Astrocyte (in vitro differentiated cells and primary cell): Measurements from ENCODE around the gene DUSP3. TPM values are rescaled to one million over a fixed set of nuclear protein-coding genes. Genes with fewer than 3 reads are reported as not detected.

Source experiments
- DNase-seq: peaks from one replicate; pipeline ENCODE4 v3.0.0-alpha.2; 2010; ENCODE audit warnings: low read depth
- FAIRE-seq: peaks from 2 replicates; lab custom pipeline; 2011; peaks lifted over from hg19 to GRCh38; lab: Jason Lieb, UNC
- H2AFZ ChIP-seq: 2 replicates; pipeline ENCODE4 v1.6.0; 2012; ENCODE audit warnings: low read depth, low read length, inconsistent platforms
- H3K27ac ChIP-seq: 2 replicates; pipeline ENCODE4 v1.5.1; 2011; ENCODE audit warnings: low read depth, low read length, inconsistent platforms
- H3K27me3 ChIP-seq: 2 replicates; pipeline ENCODE4 v1.6.0; 2011; ENCODE audit warnings: low read length, inconsistent platforms; ENCODE audit not compliant: insufficient read depth
- H3K36me3 ChIP-seq: 2 replicates; pipeline ENCODE4 v1.5.1; 2011; ENCODE audit warnings: low read length, inconsistent platforms; ENCODE audit not compliant: insufficient read depth
- H3K4me1 ChIP-seq: 2 replicates; pipeline ENCODE4 v1.5.1; 2011; ENCODE audit warnings: low read length, inconsistent platforms; ENCODE audit not compliant: insufficient read depth
- H3K4me2 ChIP-seq: 2 replicates; pipeline ENCODE4 v1.6.0; 2012; ENCODE audit warnings: low read length, inconsistent platforms
- H3K4me3 ChIP-seq: 2 replicates; pipeline ENCODE4 v1.5.1; 2011; ENCODE audit warnings: low read depth, mild to moderate bottlenecking, low read length, inconsistent platforms; ENCODE audit not compliant: insufficient read depth
- H3K79me2 ChIP-seq: 2 replicates; pipeline ENCODE4 v1.6.0; 2012; ENCODE audit warnings: mild to moderate bottlenecking, low read length, inconsistent platforms; ENCODE audit not compliant: insufficient read depth
- H3K9ac ChIP-seq: 2 replicates; pipeline ENCODE4 v1.6.0; 2012; ENCODE audit warnings: mild to moderate bottlenecking, low read length, inconsistent platforms
- H3K9me3 ChIP-seq: 2 replicates; pipeline ENCODE4 v1.5.1; 2012; ENCODE audit warnings: low read depth, mild to moderate bottlenecking, low read length, inconsistent platforms; ENCODE audit not compliant: insufficient read depth
- H4K20me1 ChIP-seq: 2 replicates; pipeline ENCODE4 v1.6.0; 2012; ENCODE audit warnings: low read length, inconsistent platforms; ENCODE audit not compliant: insufficient read depth
- H3K27ac Mint-ChIP-seq: one replicate; pipeline ENCODE4 v1.8.0; 2021; ENCODE audit warnings: mild to moderate bottlenecking, mixed read lengths; ENCODE audit not compliant: unreplicated experiment
- H3K27me3 Mint-ChIP-seq: one replicate; pipeline ENCODE4 v1.8.0; 2021; ENCODE audit warnings: low read depth, mixed read lengths; ENCODE audit not compliant: unreplicated experiment
- H3K36me3 Mint-ChIP-seq: one replicate; pipeline ENCODE4 v1.8.0; 2021; ENCODE audit warnings: low read depth, mixed read lengths; ENCODE audit not compliant: unreplicated experiment
- H3K4me1 Mint-ChIP-seq: one replicate; pipeline ENCODE4 v1.8.0; 2021; ENCODE audit warnings: low read depth, mixed read lengths; ENCODE audit not compliant: unreplicated experiment
- H3K4me3 Mint-ChIP-seq: one replicate; pipeline ENCODE4 v1.8.0; 2021; ENCODE audit warnings: mild to moderate bottlenecking, moderate library complexity, mixed read lengths; ENCODE audit not compliant: unreplicated experiment
- H3K9me3 Mint-ChIP-seq: one replicate; pipeline ENCODE4 v1.8.0; 2021; ENCODE audit warnings: mild to moderate bottlenecking, mixed read lengths; ENCODE audit not compliant: unreplicated experiment
- EZH2 ChIP-seq: IDR thresholded peaks from 2 replicates; pipeline ENCODE4 v1.6.1; 2012; ENCODE audit warnings: mild to moderate bottlenecking, low read length, inconsistent platforms; ENCODE audit not compliant: insufficient read depth
- total RNA-seq: library from RNA; stranded (reverse); gene quantifications from 2 replicates; pipeline ENCODE4 v1.2.1, GENCODE V29; 2021
- TF ChIP-seq, protein P1 (sequence below): IDR thresholded peaks from 2 replicates; pipeline ENCODE4 v1.5.1; 2011; ENCODE audit warnings: low read depth, mild to moderate bottlenecking, inconsistent platforms, low read length, moderate library complexity; ENCODE audit not compliant: insufficient read depth

Gene DUSP3
- total RNA-seq, 1 donor from 2014 or later: 71.6 TPM

DNA sequence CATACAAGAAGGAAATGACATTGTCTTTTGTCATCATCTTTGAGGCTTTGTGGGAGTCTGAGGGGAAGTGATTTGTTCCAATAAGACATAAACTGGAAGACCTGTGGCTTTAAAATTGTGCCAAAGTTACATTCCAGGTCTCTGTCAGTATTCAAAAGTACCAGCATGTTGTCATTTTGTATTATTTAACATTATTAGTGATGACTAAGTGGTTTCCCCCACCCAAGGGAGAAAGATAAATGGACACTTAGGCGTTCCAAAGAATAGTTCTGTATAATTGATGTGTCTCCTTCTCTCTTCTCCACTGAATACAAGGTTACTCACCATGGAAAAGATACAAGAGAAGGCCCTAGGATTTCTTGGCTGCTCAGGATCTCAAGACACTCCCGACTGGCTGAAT lies 5.3 kb upstream of the DUSP3 start:
- H3K36me3 ChIP-seq: no peaks in the 10 kb centered on the region
- Mint-ChIP-seq H3K4me1 (peaks cover 21% of the 10 kb centered on the region), H3K27ac (peak overlapping the region; percentile 81), H3K27me3 (peaks cover 2% of the 10 kb centered on the region), H3K36me3 (peaks cover 2% of the 10 kb centered on the region), H3K9me3 (no peaks in the 10 kb centered on the region), H3K4me3 (no peak overlapping the region)
- H3K4me1 ChIP-seq: peaks cover 26% of the 10 kb centered on the region
- H3K4me2 ChIP-seq: peak overlapping the region; percentile 69
- FAIRE-seq: peak; percentile 73
- H3K79me2 ChIP-seq: no peaks in the 10 kb centered on the region
- TF ChIP-seq, protein P1, sequence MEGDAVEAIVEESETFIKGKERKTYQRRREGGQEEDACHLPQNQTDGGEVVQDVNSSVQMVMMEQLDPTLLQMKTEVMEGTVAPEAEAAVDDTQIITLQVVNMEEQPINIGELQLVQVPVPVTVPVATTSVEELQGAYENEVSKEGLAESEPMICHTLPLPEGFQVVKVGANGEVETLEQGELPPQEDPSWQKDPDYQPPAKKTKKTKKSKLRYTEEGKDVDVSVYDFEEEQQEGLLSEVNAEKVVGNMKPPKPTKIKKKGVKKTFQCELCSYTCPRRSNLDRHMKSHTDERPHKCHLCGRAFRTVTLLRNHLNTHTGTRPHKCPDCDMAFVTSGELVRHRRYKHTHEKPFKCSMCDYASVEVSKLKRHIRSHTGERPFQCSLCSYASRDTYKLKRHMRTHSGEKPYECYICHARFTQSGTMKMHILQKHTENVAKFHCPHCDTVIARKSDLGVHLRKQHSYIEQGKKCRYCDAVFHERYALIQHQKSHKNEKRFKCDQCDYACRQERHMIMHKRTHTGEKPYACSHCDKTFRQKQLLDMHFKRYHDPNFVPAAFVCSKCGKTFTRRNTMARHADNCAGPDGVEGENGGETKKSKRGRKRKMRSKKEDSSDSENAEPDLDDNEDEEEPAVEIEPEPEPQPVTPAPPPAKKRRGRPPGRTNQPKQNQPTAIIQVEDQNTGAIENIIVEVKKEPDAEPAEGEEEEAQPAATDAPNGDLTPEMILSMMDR: no peak
- no peaks in the 10 kb centered on the region for H3K27me3 ChIP-seq
- H3K9me3 ChIP-seq: no peaks in the 10 kb centered on the region
- no peak overlapping the region for H3K4me3 ChIP-seq
- H4K20me1 ChIP-seq: no peaks in the 10 kb centered on the region
- no peak overlapping the region for H2AFZ ChIP-seq
- peak overlapping the region; percentile 34 for H3K27ac ChIP-seq
- DNase-seq: peak; percentile 84
- peak overlapping the region; percentile 32 for H3K9ac ChIP-seq

DNA sequence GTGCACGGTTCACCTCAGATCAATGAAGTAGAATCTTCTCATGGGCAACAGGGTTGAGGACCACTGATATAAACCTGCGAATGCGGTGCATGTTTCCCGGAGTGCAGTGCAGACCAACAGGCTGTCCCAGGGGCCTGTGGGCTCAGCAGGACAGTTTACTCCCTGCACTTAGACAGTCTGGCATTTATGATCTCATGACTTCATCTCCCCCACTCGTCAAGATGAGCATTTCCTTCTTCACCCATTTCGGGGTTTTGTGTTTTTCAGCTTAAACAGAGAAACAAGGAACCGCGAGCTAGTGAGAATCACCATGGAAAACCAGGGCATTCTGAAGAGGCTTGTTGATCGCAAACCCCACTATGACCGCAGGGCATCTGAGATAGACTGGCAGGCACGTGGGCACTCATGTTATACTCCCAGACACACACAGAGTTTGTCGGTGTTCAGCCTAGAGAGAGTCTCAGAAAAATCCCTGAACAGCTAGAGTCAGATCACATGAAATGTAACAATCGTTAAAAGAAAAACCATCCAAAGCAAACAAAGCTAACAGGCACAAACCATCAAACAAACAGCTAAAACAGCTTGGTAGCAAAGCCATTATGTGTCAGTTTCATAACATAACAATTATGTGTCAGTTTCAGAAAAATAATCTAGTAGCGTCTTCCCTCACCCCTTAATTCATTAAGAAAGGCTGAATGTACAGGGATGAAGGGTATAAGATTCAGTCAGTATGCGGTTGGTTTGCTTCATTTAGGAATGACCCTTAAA lies 4.3 kb upstream of the DUSP3 start:
- H3K27ac ChIP-seq: no peak overlapping the region
- no peak overlapping the region for H3K9ac ChIP-seq
- DNase-seq: no peak

DNA sequence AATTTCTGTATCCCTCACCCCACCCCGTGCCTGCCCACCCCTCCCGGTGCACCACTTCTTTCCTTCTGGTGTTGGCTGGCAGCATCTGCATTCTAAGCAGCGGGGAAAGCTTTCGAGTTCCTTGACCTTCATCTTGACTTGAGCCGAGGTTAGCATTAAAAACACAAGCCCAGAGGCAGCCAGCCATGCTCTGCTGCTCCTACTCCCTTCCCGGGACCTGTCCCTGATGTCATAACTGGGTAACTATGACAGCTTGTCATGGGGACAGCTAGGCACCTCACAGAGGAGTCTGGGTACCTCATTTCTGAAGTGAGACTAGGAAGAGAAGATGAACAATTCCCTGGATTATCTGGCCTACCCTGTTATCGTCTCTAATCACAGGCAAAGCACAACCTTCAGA lies 1.4 kb upstream of the DUSP3 start, which contains the start of gene CFAP97D1:
TSS of gene CFAP97D1 (plus strand) at position 301 of the 400 bp plus-strand sequence. CDS start at position 329, 28 bp downstream.
- peak within 1 kb of the TSS; percentile 94 for H3K4me2 ChIP-seq
- H3K4me3 Mint-ChIP-seq: peak within 1 kb of the TSS; percentile 82
- H3K36me3 ChIP-seq: peaks cover 3% of the 10 kb centered on the region
- DNase-seq (no peak), FAIRE-seq (no peak)
- H3K79me2 ChIP-seq: peaks cover 30% of the 10 kb centered on the region
- H3K27ac ChIP-seq: peak within 1 kb of the TSS; percentile 98
- peaks cover 26% of the 10 kb centered on the region for H3K4me1 ChIP-seq
- H3K27ac Mint-ChIP-seq: peak within 1 kb of the TSS; percentile 77
- H3K36me3 Mint-ChIP-seq: peaks cover 8% of the 10 kb centered on the region
- TF ChIP-seq, protein P1: no peak
- H3K27me3 Mint-ChIP-seq: peaks cover 2% of the 10 kb centered on the region
- H3K9me3 ChIP-seq: no peaks in the 10 kb centered on the region
- H4K20me1 ChIP-seq: peaks cover 13% of the 10 kb centered on the region
- H2AFZ ChIP-seq: peak within 1 kb of the TSS; percentile 79
- H3K4me3 ChIP-seq: peak within 1 kb of the TSS; percentile 76
- H3K4me1 Mint-ChIP-seq: peaks cover 22% of the 10 kb centered on the region
- H3K9ac ChIP-seq: peak within 1 kb of the TSS; percentile 99
- H3K27me3 ChIP-seq: no peaks in the 10 kb centered on the region
- H3K9me3 Mint-ChIP-seq: no peaks in the 10 kb centered on the region

More for the DNA sequence above, 4.3 kb upstream of the DUSP3 start:
- H3K79me2 ChIP-seq: peaks cover 3% of the 10 kb centered on the region
- peak overlapping the region; percentile 69 for H3K4me2 ChIP-seq
- peak overlapping the region; percentile 41 for H3K27ac Mint-ChIP-seq
- no peak overlapping the region for H2AFZ ChIP-seq
- H3K9me3 Mint-ChIP-seq: no peaks in the 10 kb centered on the region
- H3K36me3 ChIP-seq: no peaks in the 10 kb centered on the region
- peaks cover 2% of the 10 kb centered on the region for H3K36me3 Mint-ChIP-seq
- TF ChIP-seq, protein P1: no peak
- no peak for TF ChIP-seq EZH2
- H3K4me1 ChIP-seq: peaks cover 26% of the 10 kb centered on the region
- no peaks in the 10 kb centered on the region for H3K9me3 ChIP-seq
- no peak for FAIRE-seq
- no peaks in the 10 kb centered on the region for H4K20me1 ChIP-seq
- no peaks in the 10 kb centered on the region for H3K27me3 ChIP-seq
- H3K4me3 ChIP-seq: no peak overlapping the region
- H3K4me1 Mint-ChIP-seq: peaks cover 21% of the 10 kb centered on the region
- peaks cover 2% of the 10 kb centered on the region for H3K27me3 Mint-ChIP-seq
- H3K4me3 Mint-ChIP-seq: no peak overlapping the region
